Fibroblast of lung (primary cell): ENCODE measurements around the gene PMEPA1.

Source experiments
- CTCF ChIP-seq, 2 donors: IDR thresholded peaks in 1 of 2; conservative IDR thresholded peaks in 1 of 2; 1 replicate in 1 of 2; 2 replicates in 1 of 2; pipeline ENCODE4 v1.5.1; 2011 to 2012; ENCODE audit warnings: low read length in 2 of 2, control low read depth in 1 of 2, inconsistent platforms in 1 of 2, low read depth in 1 of 2, mild to moderate bottlenecking in 1 of 2
- EZH2 ChIP-seq: IDR thresholded peaks from 2 replicates; pipeline ENCODE4 v1.5.1; 2012; ENCODE audit warnings: low read length, control low read depth, mild to moderate bottlenecking; ENCODE audit errors: missing control alignments

DNA sequence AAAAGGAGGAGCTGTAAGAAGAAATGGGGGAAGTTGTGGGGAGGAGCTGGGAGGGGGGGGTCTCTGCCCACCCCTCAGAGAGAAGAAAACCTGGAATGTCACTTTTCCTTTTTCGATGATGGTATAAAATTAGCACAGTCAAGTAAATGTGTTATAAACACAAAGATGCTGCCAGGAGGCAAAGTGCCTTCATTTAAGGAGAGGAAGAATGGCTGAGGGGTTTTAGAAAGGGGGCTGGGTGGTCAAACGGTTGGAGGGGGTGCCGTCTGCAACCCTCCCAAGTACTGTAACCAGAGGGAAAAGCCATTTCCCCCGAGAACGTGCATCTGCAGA lies 25.0 kb downstream of the PMEPA1 start:
- TF ChIP-seq EZH2 (no peak), CTCF (conservative IDR thresholded peaks at IDR 0.05 in 1 of 2, IDR thresholded peaks at IDR 0.05 in 1 of 2; ENCODE audit: low read depth in 1 of 2, low read length in 2 of 2) (no peak)
